ENCODE data around the gene GALNT2.

GRCh38 chr1:230127105-230128054 lies 60.3 kb downstream of the GALNT2 start:
- no peak for TF ChIP-seq SMC3 (IDR thresholded peaks at IDR 0.05; ENCODE audit: low read depth, low read length)
- no peak for TF ChIP-seq ELK1 (IDR thresholded peaks at IDR 0.05; ENCODE audit: borderline replicate concordance, low read depth, low read length)

Data from IMR-90 (cell line).